ENCODE data around the gene SIGLEC11.

- TF ChIP-seq CTCF (IDR thresholded peaks at IDR 0.05) (no peak), POLR2A (IDR thresholded peaks at IDR 0.05) (no peak)
These were observed 56.8 kb downstream of the SIGLEC11 start for GRCh38 chr19:49904136-49904535.
